Measurements from ENCODE around the gene NPC1L1. TPM values are rescaled to one million over a fixed set of nuclear protein-coding genes. Genes with fewer than 3 reads are reported as not detected.

Gene NPC1L1
- total and polyA plus RNA-seq, 2 of the 13 experiments (the other 11 are each of a cell fraction or from before 2014, with no cell fraction given) = 4.8 to 14.5 TPM

- TF ChIP-seq THRA (CRISPR knock-in tag; IDR thresholded peaks at IDR 0.05; ENCODE audit: borderline replicate concordance) = peak; percentile 77
- TF ChIP-seq ZNF609 (CRISPR knock-in tag; IDR thresholded peaks at IDR 0.05; ENCODE audit: borderline replicate concordance) = peak; percentile 78
- no peak for TF ChIP-seq PCBP1 (IDR thresholded peaks at IDR 0.05; ENCODE audit: borderline replicate concordance, low read depth, low read length)
- TF ChIP-seq SP2 (CRISPR knock-in tag; IDR thresholded peaks at IDR 0.05) = peak; percentile 76
- peak; percentile 85 for TF ChIP-seq TBX2 (CRISPR knock-in tag; IDR thresholded peaks at IDR 0.05; ENCODE audit: borderline replicate concordance)
- TF ChIP-seq ZNF343 (CRISPR knock-in tag; IDR thresholded peaks at IDR 0.05) = peak; percentile 78; the same call in 1 of the 2 replicates
- TF ChIP-seq TBX3 (IDR thresholded peaks at IDR 0.05; ENCODE audit: borderline replicate concordance) = peak; percentile 19; the same call in 1 of the 2 replicates
- TF ChIP-seq ZNF773 (CRISPR knock-in tag; IDR thresholded peaks at IDR 0.05; ENCODE audit: borderline replicate concordance) = peak; percentile 78; the same call in 1 of the 2 replicates
- TF ChIP-seq ZUFSP (CRISPR knock-in tag; IDR thresholded peaks at IDR 0.05; ENCODE audit: borderline replicate concordance) = no peak
- TF ChIP-seq RORA (CRISPR knock-in tag; IDR thresholded peaks at IDR 0.05) = no peak
- peak; percentile 96 for TF ChIP-seq DMAP1 (CRISPR knock-in tag; IDR thresholded peaks at IDR 0.05)
- TF ChIP-seq ZNF280D (CRISPR knock-in tag; IDR thresholded peaks at IDR 0.05) = no peak
- no peak for TF ChIP-seq DNMT1 (CRISPR knock-in tag; IDR thresholded peaks at IDR 0.05)
- 0 out of 2 replicates have a peak, but pooled peaks have one; percentile 68 for TF ChIP-seq ZNF740 (CRISPR knock-in tag; IDR thresholded peaks at IDR 0.05)
- TF ChIP-seq TSC22D2 (CRISPR knock-in tag; IDR thresholded peaks at IDR 0.05; ENCODE audit: borderline replicate concordance) = peak; percentile 90; the same call in 1 of the 2 replicates
- TF ChIP-seq ZNF296 (CRISPR knock-in tag; conservative IDR thresholded peaks at IDR 0.05) = no peak; the same call in 1 of the 2 replicates
These were observed 32.5 kb upstream of the NPC1L1 start, which contains the start of gene DDX56 (continued) for GRCh38 chr7:44573464-44574286.

All from HepG2 (cell line).